Mesothelial cell of epicardium (in vitro differentiated cells): ENCODE results near the gene FAM193A. TPM values are rescaled to one million over a fixed set of nuclear protein-coding genes. Genes with fewer than 3 reads are reported as not detected.

Source experiments
- DNase-seq, 2 experiments: peaks; one replicate each; pipeline ENCODE4 v3.0.0; 2021; ENCODE audit warnings: low spot score in 2 of 2; ENCODE audit not compliant: unreplicated experiment in 2 of 2
- H3K27ac Mint-ChIP-seq: 2 replicates; pipeline ENCODE4 v1.8.0; 2021; ENCODE audit warnings: mixed read lengths
- H3K27me3 Mint-ChIP-seq: 2 replicates; pipeline ENCODE4 v1.8.0; 2021; ENCODE audit warnings: low read depth, mixed read lengths
- H3K36me3 Mint-ChIP-seq: 2 replicates; pipeline ENCODE4 v1.8.0; 2021; ENCODE audit warnings: mixed read lengths
- H3K4me1 Mint-ChIP-seq: 2 replicates; pipeline ENCODE4 v1.8.0; 2021; ENCODE audit warnings: mixed read lengths
- H3K4me3 Mint-ChIP-seq: 2 replicates; pipeline ENCODE4 v1.8.0; 2021; ENCODE audit warnings: mild to moderate bottlenecking, moderate library complexity, mixed read lengths
- H3K9me3 Mint-ChIP-seq: 2 replicates; pipeline ENCODE4 v1.8.0; 2021; ENCODE audit warnings: mixed read lengths
- total RNA-seq: library from RNA; stranded (reverse); gene quantifications from 3 replicates; pipeline ENCODE4 v1.2.1, GENCODE V29; 2021
- TF ChIP-seq, protein P1 (sequence below): fragments of 200-600 bp; sonication (generic); IDR thresholded peaks from one replicate; pipeline ENCODE4 v1.5.0; 2021; ENCODE audit warnings: antibody characterized with exemption; ENCODE audit not compliant: unreplicated experiment

FAM193A gene
- total RNA-seq, 1 donor from 2014 or later, result 48.1 TPM

DNA sequence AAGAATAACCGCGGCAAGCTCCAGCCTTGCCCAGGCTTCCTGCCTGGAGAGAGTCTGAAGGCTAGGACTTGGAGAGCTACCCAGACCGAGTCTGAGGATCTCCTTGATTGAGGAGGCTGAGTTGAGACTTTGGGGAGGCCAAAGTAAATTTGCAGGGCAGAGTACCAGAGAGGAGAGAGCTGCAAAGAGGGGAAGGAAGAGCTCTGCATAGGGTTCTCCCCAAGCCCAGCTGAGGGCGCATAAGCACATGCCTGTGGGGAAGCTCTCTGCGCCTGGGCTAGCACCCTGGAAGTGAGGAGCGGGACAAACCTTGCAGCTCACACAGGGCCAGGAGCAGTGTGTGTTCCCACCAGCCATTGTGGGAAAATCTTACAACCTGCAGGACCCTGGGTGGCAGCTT lies 56.1 kb downstream of the FAM193A start:
- peaks cover 25% of the 10 kb centered on the region for H3K4me1 Mint-ChIP-seq
- no peak overlapping the region for H3K4me3 Mint-ChIP-seq

DNA sequence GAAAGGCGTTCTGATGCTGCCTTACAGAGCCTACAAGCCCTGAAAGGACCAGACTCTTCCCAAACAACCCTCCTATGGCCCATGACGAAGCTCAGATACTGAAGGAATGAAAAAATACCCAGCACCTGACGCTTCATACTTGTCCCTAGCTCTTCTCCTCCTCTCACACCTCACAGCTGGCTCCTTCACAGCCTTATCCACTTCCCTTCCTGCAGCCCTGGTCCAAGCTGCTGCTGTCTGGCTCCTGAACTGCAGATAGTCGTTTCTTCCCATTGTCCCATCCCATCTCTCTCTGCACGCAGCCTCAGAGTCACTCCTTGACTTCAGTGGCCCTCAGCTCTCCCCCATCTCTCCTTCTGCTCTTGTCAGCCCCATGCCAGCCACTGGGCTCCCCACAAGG lies 56.6 kb downstream of the FAM193A start:
- H3K27me3 Mint-ChIP-seq, result no peaks in the 10 kb centered on the region
- H3K4me1 Mint-ChIP-seq, result peaks cover 30% of the 10 kb centered on the region

More for the DNA sequence above, 56.1 kb downstream of the FAM193A start:
- Mint-ChIP-seq H3K27ac (peak overlapping the region; percentile 49), H3K9me3 (no peaks in the 10 kb centered on the region), H3K27me3 (no peaks in the 10 kb centered on the region), H3K36me3 (no peaks in the 10 kb centered on the region)
- TF ChIP-seq, protein P1, sequence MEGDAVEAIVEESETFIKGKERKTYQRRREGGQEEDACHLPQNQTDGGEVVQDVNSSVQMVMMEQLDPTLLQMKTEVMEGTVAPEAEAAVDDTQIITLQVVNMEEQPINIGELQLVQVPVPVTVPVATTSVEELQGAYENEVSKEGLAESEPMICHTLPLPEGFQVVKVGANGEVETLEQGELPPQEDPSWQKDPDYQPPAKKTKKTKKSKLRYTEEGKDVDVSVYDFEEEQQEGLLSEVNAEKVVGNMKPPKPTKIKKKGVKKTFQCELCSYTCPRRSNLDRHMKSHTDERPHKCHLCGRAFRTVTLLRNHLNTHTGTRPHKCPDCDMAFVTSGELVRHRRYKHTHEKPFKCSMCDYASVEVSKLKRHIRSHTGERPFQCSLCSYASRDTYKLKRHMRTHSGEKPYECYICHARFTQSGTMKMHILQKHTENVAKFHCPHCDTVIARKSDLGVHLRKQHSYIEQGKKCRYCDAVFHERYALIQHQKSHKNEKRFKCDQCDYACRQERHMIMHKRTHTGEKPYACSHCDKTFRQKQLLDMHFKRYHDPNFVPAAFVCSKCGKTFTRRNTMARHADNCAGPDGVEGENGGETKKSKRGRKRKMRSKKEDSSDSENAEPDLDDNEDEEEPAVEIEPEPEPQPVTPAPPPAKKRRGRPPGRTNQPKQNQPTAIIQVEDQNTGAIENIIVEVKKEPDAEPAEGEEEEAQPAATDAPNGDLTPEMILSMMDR, result no peak
- DNase-seq, result no peak

DNA sequence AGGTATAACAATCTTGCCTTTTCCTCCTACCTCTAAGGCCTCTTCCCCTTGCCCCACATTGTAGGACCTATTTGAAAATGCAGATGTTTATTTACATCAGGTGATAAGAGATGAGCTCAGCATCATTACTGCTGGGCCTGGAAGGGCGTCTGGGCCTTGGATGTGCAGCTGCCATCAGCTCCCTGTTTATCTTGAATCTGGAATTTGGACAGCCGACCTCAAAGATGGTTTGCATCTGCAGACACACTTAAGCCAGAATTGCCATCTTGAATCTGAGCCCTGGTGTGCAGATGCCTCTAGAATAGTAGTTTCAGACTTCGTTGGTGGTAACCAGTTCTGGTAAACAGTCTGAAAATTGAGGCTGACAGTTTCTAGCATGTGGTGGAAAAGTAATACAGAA lies 59.0 kb downstream of the FAM193A start:
- Mint-ChIP-seq H3K27me3 (no peaks in the 10 kb centered on the region), H3K27ac (peak overlapping the region; percentile 8), H3K9me3 (no peaks in the 10 kb centered on the region), H3K4me1 (peaks cover 41% of the 10 kb centered on the region), H3K4me3 (no peak overlapping the region), H3K36me3 (peaks cover 5% of the 10 kb centered on the region)
- TF ChIP-seq, protein P1, result no peak
- DNase-seq, result no peak

More for the DNA sequence above, 56.6 kb downstream of the FAM193A start:
- Mint-ChIP-seq H3K4me3 (no peak overlapping the region), H3K9me3 (no peaks in the 10 kb centered on the region), H3K27ac (no peak overlapping the region), H3K36me3 (no peaks in the 10 kb centered on the region)
- TF ChIP-seq, protein P1, result no peak
- no peak for DNase-seq

DNA sequence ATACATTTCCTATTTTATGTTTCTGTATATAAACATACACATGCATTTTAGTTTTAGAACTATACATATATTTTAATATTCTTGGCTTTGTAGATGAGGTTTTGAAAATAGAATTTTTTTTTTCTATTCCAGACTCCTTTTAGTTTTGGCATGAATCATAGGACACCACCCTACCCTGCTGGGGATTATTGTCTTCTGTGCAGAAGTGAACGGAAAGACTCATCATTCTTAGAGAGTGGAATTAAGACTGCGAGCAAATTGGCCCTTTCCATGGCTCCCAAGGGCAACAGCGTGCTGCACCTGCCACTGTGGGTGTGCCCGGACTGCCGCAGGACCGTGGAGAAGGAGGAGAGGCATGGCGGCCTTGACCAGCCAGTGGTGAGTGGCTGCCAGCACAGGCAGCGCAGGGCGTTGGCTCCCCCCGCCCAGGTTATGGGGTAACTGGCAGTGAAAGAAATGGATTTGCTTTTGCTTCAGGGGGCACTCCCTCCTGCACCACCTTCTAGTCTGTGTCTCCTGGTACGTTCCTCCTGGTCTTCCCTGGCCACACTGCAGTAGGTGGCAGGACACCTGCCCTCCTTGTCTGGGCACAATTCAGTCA lies 59.6 kb downstream of the FAM193A start:
- H3K9me3 Mint-ChIP-seq, result no peaks in the 10 kb centered on the region
- H3K27ac Mint-ChIP-seq, result no peak overlapping the region
- TF ChIP-seq, protein P1, result no peak
- H3K27me3 Mint-ChIP-seq, result no peaks in the 10 kb centered on the region
- DNase-seq, result no peak
- peaks cover 40% of the 10 kb centered on the region for H3K4me1 Mint-ChIP-seq
- H3K4me3 Mint-ChIP-seq, result no peak overlapping the region
- peaks cover 9% of the 10 kb centered on the region for H3K36me3 Mint-ChIP-seq

DNA sequence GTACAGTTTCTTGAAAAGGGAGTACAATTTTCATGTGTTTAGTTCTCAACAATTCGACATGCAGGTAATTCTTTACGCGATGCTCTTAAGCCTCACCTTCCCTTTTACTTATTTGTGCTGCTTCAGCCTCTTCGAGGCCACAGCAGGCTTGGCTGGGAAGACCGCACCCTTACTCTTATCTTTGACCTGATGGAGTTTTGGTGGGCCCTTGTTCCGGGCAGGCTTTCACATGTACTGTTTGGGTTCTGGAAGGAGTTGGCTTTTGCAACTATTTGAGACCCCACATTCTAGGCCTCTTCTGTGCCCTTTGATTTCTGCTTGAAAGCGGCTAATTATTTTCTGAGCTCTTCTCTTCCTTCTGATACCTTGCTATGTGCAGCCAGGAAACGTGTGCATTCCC lies 60.2 kb downstream of the FAM193A start:
- Mint-ChIP-seq H3K9me3 (no peaks in the 10 kb centered on the region), H3K4me3 (no peak overlapping the region), H3K27me3 (no peaks in the 10 kb centered on the region), H3K4me1 (peaks cover 37% of the 10 kb centered on the region), H3K36me3 (peaks cover 9% of the 10 kb centered on the region), H3K27ac (peak overlapping the region; percentile 74)
- TF ChIP-seq, protein P1, result no peak
- DNase-seq, result no peak
